Effector memory CD8-positive, alpha-beta T cell (primary cell): Measurements from ENCODE around the gene SCGB1D1.

Source experiments
- ATAC-seq: fragments of 150-1000 bp; cut with Tn5 transposase; replicated peaks from 2 replicates; pipeline ENCODE4 v1.10.0; 2021; ENCODE audit warnings: mild to moderate bottlenecking, moderate library complexity
- DNase-seq, 3 experiments: peaks; one replicate each; pipeline ENCODE4 v3.0.0; 2021
- H3K27ac Mint-ChIP-seq, 2 donors: one replicate each; pipeline ENCODE4 v1.8.0; 2022; ENCODE audit warnings: mild to moderate bottlenecking in 2 of 2, mixed read lengths in 2 of 2, moderate library complexity in 2 of 2
- H3K27me3 Mint-ChIP-seq, 2 donors: one replicate each; pipeline ENCODE4 v1.8.0; 2022; ENCODE audit warnings: mixed read lengths in 2 of 2
- H3K36me3 Mint-ChIP-seq: one replicate; pipeline ENCODE4 v1.8.0; 2022; ENCODE audit warnings: mild to moderate bottlenecking, moderate library complexity, mixed read lengths; ENCODE audit not compliant: insufficient read depth
- H3K4me1 Mint-ChIP-seq, 2 donors: one replicate each; pipeline ENCODE4 v1.8.0; 2022; ENCODE audit warnings: low read depth in 2 of 2, mixed read lengths in 2 of 2
- H3K4me3 Mint-ChIP-seq, 2 donors: one replicate each; pipeline ENCODE4 v1.8.0; 2022; ENCODE audit warnings: mild to moderate bottlenecking in 2 of 2, mixed read lengths in 2 of 2, moderate library complexity in 2 of 2
- H3K9me3 Mint-ChIP-seq, 2 donors: one replicate each; pipeline ENCODE4 v1.8.0; 2022; ENCODE audit warnings: mixed read lengths in 2 of 2

The SCGB1D1 gene

DNA sequence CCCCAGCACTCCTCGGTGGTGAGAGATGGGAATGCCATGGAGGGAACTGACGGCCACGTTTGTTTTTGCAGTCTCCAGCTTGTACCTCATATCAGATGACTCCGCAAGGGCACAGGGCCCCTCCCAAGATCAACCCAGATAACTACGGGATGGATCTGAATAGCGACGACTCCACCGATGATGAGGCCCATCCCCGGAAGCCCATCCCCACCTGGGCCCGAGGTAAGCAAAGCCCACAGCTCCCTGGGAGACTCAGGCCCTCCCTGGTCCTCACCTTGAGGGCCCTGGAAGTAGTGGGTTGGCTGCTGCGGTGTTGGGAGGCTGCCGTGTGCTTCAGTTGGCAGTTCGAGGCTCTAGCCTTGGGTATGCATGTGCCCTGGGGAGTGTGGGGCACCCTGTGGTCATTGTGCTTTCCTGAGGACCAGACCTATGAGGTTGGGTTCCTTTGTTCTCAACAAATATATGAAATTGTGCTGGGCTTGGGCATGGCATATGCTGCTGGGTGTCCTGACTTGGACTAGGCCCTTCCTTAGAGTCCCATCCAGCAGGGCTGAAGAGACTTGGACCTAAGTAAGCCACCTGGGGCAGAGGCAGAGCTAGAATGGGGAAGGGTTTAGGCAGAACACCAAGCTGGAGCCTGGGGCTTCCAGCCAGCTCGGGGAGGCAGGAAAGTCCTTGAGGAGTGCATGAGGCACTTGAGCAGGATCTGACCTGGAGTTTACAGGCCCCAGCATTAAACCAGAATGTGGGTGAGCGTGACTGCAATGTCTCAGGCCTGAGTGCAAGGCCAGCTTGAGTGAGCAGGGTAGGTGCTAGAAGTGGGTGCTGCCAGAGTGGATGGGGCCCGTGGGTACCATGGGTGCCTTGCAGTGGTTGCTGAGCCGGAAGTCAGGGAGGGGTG lies 39.8 kb upstream of the SCGB1D1 start:
- ATAC-seq (no peak), DNase-seq (no peak)
- no peaks in the 10 kb centered on the region for H3K4me1 Mint-ChIP-seq
- H3K27ac Mint-ChIP-seq = peak overlapping the region in 1 of 2 donors; percentile 30
- H3K27me3 Mint-ChIP-seq = no peaks in the 10 kb centered on the region
- peaks cover 19% of the 10 kb centered on the region for H3K36me3 Mint-ChIP-seq
- no peak overlapping the region for H3K4me3 Mint-ChIP-seq
- no peaks in the 10 kb centered on the region for H3K9me3 Mint-ChIP-seq

DNA sequence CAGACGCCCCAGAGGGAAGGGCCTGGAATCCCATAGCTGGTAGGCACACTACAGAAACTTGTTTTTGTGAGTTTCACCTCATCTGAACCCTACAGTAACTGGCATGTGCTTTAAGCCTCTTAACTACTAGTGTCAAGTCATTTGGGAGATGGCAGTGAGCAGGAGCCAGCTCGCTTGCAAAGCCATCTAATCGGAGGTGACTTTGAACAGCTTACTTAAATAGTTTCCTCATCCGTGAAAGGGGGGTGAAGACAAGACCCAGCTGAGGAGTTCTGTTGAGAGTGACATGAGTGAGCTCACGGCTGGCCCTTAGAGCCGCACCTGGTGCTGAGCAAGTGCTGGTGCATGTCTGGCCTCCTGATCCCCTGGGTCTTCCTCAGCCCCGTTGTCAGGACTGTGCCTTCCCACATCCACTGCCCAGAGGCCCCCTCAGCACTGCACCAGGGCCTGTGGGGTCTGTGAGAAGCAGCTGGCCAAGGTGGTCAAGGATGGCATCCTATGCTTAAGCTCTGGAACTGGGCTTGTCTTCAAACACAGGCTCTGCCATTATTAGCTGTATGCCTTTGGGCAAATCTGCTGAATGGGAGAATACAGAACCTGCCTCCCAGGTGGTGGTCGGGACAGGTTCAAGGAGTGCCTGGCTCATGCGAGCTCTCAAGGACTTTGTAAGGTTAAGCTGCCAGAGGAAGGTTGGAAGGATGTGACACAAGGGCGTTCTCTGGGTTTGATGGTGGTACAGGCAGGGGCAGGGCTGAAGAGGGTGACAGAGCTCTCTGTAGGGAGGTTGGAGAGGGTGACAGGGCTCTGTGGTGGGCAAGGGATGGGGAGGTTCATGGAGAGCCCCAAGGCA lies 38.9 kb upstream of the SCGB1D1 start:
- Mint-ChIP-seq H3K36me3 (peaks cover 15% of the 10 kb centered on the region), H3K27me3 (no peaks in the 10 kb centered on the region), H3K9me3 (no peaks in the 10 kb centered on the region), H3K4me1 (no peaks in the 10 kb centered on the region), H3K4me3 (no peak overlapping the region), H3K27ac (peak overlapping the region in 1 of 2 donors; percentile 30)
- DNase-seq (no peak), ATAC-seq (no peak)

GRCh38 chr11:62151737-62152102 lies 38.3 kb upstream of the SCGB1D1 start:
- Mint-ChIP-seq H3K36me3 (peaks cover 13% of the 10 kb centered on the region), H3K4me3 (no peak overlapping the region), H3K27me3 (no peaks in the 10 kb centered on the region), H3K9me3 (no peaks in the 10 kb centered on the region), H3K27ac (no peak overlapping the region), H3K4me1 (no peaks in the 10 kb centered on the region)
- no peak for DNase-seq
- no peak for ATAC-seq

- Mint-ChIP-seq H3K4me3 (no peak overlapping the region), H3K36me3 (peaks cover 13% of the 10 kb centered on the region), H3K27me3 (no peaks in the 10 kb centered on the region), H3K4me1 (no peaks in the 10 kb centered on the region), H3K9me3 (no peaks in the 10 kb centered on the region), H3K27ac (no peak overlapping the region)
- no peak for ATAC-seq
- DNase-seq = no peak
These were observed 37.5 kb upstream of the SCGB1D1 start for GRCh38 chr11:62152245-62153086.

DNA sequence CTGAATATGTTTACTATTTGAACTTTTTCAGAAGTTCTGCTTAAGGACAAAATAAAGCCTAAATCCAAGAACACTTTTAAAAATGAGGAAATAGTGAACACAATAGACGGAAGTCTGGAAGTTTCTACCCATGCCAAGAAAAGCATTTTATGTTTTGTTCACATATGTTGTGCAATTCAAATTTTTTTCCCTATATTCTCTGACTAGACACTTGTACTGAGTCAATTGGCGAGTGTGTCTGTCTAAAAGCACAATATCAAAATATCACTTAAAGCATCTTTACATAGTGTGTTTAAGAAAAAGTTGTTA lies 37.0 kb upstream of the SCGB1D1 start:
- no peaks in the 10 kb centered on the region for H3K27me3 Mint-ChIP-seq
- peaks cover 12% of the 10 kb centered on the region for H3K36me3 Mint-ChIP-seq
- no peak overlapping the region for H3K27ac Mint-ChIP-seq
- no peak for DNase-seq
- no peaks in the 10 kb centered on the region for H3K9me3 Mint-ChIP-seq
- no peaks in the 10 kb centered on the region for H3K4me1 Mint-ChIP-seq
- no peak overlapping the region for H3K4me3 Mint-ChIP-seq
- ATAC-seq = no peak

DNA sequence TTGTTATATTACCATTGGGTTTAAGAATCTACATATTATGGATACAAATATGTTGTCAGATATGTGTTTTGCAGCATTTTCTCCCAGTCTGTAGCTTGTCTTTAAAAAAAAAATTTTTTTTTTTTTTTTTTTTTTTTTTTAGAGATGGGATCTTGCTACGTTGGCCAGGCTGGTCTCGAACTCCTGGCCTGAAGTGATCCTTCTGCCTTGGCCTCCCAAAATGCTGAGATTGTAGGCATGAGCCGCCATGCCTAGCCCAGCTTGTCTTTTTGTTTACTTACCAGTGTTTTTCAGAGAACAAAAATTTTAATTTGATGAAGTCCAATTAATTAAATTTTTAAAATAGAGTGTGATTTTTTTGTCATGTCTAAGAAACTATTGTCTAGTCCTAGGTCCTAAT lies 36.4 kb upstream of the SCGB1D1 start:
- no peak for DNase-seq
- Mint-ChIP-seq H3K27ac (no peak overlapping the region), H3K4me3 (no peak overlapping the region), H3K36me3 (peaks cover 8% of the 10 kb centered on the region), H3K4me1 (no peaks in the 10 kb centered on the region), H3K9me3 (no peaks in the 10 kb centered on the region), H3K27me3 (peaks cover 0 to 2% of the 10 kb centered on the region in 2 donors)
- ATAC-seq = no peak

- DNase-seq (no peak), ATAC-seq (no peak)
- Mint-ChIP-seq H3K27ac (no peak overlapping the region), H3K4me3 (no peak overlapping the region), H3K9me3 (no peaks in the 10 kb centered on the region), H3K27me3 (peaks cover 28 to 42% of the 10 kb centered on the region in 2 donors), H3K4me1 (no peaks in the 10 kb centered on the region), H3K36me3 (no peaks in the 10 kb centered on the region)
These were observed 32.4 kb upstream of the SCGB1D1 start for GRCh38 chr11:62157603-62158002.

DNA sequence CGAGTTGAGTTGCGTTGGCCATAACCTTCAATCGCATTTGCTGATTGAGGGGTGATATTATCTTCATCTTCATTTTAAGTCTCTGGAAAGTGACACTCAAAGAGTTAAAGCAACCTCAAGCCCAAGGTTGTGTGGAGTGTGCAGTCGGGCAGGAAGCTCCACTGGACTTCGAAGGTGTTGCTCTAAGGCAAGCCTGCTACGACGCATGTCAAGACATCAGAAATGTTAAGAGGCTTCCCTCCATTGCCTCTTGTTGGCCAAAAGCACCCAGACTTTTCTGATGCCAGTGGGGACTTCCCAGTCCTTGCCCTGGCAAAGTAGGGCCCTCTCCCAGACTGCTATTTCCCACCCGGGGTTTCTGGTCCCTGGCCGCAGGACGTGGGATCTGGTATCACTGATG lies 23.6 kb upstream of the SCGB1D1 start:
- Mint-ChIP-seq H3K27ac (no peak overlapping the region), H3K4me3 (no peak overlapping the region), H3K9me3 (no peaks in the 10 kb centered on the region), H3K27me3 (peaks cover 43 to 90% of the 10 kb centered on the region in 2 donors), H3K36me3 (peaks cover 3% of the 10 kb centered on the region), H3K4me1 (peaks cover 2% of the 10 kb centered on the region in 2 donors)
- DNase-seq (no peak), ATAC-seq (no peak)

DNA sequence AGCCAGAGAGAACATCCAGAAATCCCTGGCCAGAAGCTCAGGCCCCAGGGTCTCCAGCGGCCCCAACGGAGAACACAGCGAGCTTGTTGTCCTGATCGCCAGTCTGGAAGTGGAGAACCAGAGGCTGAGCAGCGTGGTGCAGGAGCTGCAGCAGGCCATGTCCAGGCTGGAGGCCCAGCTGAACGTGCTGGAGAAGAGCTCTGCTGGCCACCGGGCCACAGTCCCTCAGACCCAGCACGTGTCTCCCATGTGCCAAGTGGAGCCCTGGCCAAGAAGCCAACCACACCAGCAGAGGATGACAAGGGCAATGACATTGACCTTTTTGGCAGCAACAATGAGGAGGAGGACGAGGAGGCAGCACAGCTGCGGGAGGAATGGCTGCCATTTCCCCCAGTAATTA lies 20.6 kb upstream of the SCGB1D1 start:
- Mint-ChIP-seq H3K36me3 (peaks cover 3% of the 10 kb centered on the region), H3K27ac (no peak overlapping the region), H3K4me3 (no peak overlapping the region), H3K9me3 (no peaks in the 10 kb centered on the region), H3K27me3 (peaks cover 59 to 84% of the 10 kb centered on the region in 2 donors), H3K4me1 (peaks cover 3 to 4% of the 10 kb centered on the region in 2 donors)
- no peak for DNase-seq
- ATAC-seq = no peak

- peaks cover 63 to 84% of the 10 kb centered on the region in 2 donors for H3K27me3 Mint-ChIP-seq
- no peak overlapping the region for H3K4me3 Mint-ChIP-seq
- DNase-seq = no peak
- H3K9me3 Mint-ChIP-seq = no peaks in the 10 kb centered on the region
- peaks cover 3 to 4% of the 10 kb centered on the region in 2 donors for H3K4me1 Mint-ChIP-seq
- H3K36me3 Mint-ChIP-seq = no peaks in the 10 kb centered on the region
- no peak for ATAC-seq
- H3K27ac Mint-ChIP-seq = no peak overlapping the region
These were observed 20.1 kb upstream of the SCGB1D1 start for GRCh38 chr11:62169935-62170334.

DNA sequence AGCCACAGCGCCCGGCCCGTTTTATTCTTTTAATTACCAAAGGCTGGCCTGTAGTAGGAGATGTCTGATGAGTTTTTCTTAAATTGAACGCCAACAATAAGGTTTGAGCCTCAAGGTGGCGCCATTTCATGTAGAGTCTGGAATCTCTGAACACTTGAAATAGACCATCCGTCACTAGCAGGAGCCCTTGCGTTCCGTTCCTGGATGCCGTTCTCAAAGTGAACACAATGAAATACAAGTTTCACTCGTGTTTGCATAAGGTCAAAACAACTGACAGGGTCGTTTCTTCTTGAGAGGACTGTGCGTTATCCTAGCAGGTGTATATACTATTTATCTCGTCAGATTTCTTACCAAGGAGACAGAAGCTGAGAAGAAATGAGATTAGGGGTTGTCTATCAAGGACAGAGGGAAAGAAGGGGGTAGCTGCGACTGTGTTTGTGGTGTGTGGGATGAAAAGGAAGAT lies 18.7 kb upstream of the SCGB1D1 start:
- no peaks in the 10 kb centered on the region for H3K9me3 Mint-ChIP-seq
- H3K27ac Mint-ChIP-seq = no peak overlapping the region
- peaks cover 69 to 82% of the 10 kb centered on the region in 2 donors for H3K27me3 Mint-ChIP-seq
- no peaks in the 10 kb centered on the region for H3K36me3 Mint-ChIP-seq
- peaks cover 3 to 4% of the 10 kb centered on the region in 2 donors for H3K4me1 Mint-ChIP-seq
- DNase-seq = peak; percentile 66 to 78 (median 73)
- ATAC-seq = peak; percentile 77
- no peak overlapping the region for H3K4me3 Mint-ChIP-seq

DNA sequence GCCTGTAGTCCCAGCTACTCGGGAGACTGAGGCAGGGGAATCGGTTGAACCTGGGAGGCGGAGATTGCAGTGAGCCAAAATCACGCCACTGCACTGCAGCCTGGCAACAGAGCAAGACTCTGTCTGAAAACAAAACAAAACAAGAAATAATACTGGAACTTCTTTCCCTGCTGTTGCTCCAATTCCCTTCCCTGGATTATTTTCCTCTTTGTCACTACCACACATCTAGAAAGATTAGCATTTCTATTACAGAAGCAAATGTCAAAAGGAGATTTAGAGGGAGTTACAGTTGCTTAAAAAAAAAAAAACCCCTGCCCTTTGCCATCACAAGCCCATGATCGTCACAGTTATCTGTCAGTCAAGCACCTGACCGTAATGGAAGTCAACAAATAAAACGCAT lies 17.7 kb upstream of the SCGB1D1 start:
- ATAC-seq = no peak
- Mint-ChIP-seq H3K36me3 (no peaks in the 10 kb centered on the region), H3K4me1 (peaks cover 3 to 4% of the 10 kb centered on the region in 2 donors)

GRCh38 chr11:62176766-62177165 lies 13.2 kb upstream of the SCGB1D1 start:
- no peak overlapping the region for H3K4me3 Mint-ChIP-seq
- H3K9me3 Mint-ChIP-seq = no peaks in the 10 kb centered on the region
- H3K27me3 Mint-ChIP-seq = peaks cover 43 to 48% of the 10 kb centered on the region in 2 donors
- H3K36me3 Mint-ChIP-seq = no peaks in the 10 kb centered on the region
- DNase-seq (no peak), ATAC-seq (no peak)
- H3K4me1 Mint-ChIP-seq = no peaks in the 10 kb centered on the region
- no peak overlapping the region for H3K27ac Mint-ChIP-seq

More for the DNA sequence above, 17.7 kb upstream of the SCGB1D1 start:
- no peak overlapping the region for H3K27ac Mint-ChIP-seq
- H3K9me3 Mint-ChIP-seq = no peaks in the 10 kb centered on the region
- no peak for DNase-seq
- peaks cover 79% of the 10 kb centered on the region in 2 donors for H3K27me3 Mint-ChIP-seq
- no peak overlapping the region for H3K4me3 Mint-ChIP-seq
